GM20431 (cell line): ENCODE measurements around the gene MAG.

ENCODE experiments used
- in situ Hi-C: fragments of 300-500 bp; cut with MseI, MboI; formaldehyde crosslinking; loops from one replicate; pipeline ENCODE4 v1.15.0; 2020; ENCODE audit warnings: low sequenced_read_pairs; ENCODE audit not compliant: unreplicated experiment

MAG gene

DNA sequence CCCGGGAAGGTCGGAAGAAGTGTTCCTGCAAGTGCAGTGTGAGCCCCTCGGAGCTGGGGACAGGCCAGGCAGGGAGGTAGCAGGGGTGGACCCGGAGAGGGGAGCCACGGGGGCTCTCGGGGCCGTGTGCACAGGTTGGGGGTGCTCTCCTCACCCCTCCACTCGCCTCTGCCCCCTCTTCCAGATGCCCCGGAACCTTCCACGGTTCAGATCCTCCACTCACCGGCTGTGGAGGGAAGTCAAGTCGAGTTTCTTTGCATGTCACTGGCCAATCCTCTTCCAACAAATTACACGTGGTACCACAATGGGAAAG is 46.0 kb downstream of the MAG start:
- in situ Hi-C loops: no loop called here

DNA sequence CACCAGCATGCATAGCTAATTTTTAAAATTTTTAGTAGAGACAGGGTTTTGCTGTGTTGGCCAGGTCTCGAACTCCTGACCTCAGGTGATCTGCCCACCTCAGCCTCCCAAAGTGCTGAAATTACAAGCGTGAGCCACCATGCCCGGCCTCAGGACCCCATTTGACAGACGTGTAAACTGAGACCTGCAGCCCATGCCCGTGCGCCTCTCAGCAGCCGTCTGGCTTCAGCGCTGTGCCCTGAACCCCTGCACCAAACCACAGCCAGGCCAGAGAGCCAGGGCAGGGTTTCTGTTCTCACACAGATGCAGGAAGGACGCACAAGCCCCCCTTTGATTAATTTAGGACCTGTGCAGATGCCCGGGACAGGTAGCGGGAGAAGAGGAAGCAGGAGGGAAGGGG is 48.5 kb downstream of the MAG start:
- in situ Hi-C loops: no loop called here

DNA sequence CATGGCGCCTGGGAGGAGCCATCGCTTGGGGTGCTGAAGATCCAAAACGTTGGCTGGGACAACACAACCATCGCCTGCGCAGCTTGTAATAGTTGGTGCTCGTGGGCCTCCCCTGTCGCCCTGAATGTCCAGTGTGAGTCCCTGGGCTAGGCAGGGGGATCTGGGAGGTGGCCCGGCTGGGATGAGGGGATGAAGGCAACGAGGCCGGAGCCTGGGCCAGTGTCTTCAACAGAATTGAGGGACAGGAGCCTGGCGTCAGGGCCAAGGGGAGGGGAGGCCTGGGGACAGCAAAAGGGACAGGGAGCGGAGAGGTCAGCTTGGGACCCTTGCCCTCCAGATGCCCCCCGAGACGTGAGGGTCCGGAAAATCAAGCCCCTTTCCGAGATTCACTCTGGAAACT is 49.0 kb downstream of the MAG start:
- in situ Hi-C loops: no loop called here

DNA sequence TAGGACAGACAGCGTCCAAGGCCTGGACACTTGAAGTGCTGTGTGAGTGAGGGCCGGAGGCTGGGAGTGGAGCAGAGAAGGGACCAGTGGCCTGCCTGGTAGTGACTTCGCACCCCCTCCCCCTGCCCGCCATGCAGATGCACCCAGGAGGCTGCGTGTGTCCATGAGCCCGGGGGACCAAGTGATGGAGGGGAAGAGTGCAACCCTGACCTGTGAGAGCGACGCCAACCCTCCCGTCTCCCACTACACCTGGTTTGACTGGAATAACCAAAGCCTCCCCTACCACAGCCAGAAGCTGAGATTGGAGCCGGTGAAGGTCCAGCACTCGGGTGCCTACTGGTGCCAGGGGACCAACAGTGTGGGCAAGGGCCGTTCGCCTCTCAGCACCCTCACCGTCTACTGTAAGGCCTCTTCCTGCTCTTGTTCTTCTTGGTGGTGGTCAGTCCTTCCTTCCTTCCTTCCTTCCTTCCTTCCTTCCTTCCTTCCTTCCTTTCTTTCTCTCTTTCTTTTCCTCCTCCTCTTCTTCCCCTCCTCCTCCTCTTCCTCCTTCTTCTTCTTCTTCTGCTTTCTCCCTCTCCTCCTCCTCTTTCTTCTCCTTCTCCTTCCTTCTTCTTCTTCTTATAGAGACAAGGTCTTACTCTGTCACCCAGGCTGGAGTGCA is 49.7 kb downstream of the MAG start:
- in situ Hi-C loops: no loop called here

DNA sequence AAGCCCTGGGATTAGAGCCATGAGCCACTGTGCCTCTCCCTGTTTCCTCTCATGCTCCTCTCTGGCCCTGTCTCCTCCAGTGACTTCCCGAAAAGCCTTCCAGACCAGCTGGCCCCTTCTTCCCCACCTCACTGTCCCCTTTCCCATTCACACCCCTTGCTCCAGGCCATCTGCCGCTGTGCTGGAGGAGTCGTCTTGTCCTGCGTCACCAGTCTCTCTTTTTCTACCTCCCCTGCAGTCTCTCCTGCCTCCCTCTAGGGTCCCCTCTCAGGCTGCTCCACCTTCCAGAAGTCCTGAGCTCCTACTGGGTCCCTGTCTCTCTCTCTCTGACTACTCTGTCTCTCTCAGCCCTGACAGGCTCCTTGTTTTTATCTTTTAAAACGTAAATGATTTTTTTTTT is 50.5 kb downstream of the MAG start:
- in situ Hi-C loops: no loop called here

DNA sequence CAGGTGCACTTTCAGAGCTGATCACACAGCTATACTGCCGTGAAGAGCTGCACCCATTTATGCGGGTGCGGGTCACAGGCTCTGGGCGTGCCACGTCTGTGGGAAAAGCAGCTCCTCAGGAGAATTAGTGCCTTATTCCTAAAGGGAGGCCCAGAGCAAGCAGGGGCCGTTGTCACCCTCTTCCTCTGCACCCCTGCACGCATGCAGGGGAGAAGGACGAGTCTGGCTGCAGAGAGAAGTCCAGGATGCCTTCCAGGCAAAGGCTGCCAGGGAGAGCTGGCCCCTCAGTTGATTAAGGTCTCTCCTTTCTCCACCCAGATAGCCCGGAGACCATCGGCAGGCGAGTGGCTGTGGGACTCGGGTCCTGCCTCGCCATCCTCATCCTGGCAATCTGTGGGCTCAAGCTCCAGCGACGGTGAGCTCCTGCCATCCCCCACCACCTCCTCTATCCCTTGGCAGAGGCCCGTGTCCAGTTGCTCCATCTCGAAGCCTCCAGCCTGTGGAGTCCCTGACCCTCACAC is 52.6 kb downstream of the MAG start:
- in situ Hi-C loops: no loop called here

DNA sequence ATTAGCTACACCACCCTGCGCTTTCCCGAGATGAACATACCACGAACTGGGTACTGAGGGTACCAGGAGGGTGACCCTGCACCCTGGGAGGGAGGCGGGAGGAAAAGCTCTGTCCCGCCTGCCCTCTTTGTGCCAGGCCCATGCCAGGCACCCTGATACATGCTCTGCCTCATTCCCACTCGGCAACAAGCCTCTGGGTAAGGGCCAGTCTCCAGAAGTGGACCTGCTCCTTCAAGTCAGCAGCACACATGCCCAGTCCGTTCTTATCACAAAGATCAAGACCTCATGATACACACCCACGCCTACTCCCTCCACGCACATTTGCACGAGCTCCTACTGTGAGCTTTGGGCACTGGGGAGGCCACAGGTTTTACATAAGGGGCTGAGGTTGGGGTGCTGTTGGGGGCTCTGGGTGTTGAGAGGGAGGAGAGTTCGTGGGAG is 53.7 kb downstream of the MAG start:
- in situ Hi-C loops: no loop called here

DNA sequence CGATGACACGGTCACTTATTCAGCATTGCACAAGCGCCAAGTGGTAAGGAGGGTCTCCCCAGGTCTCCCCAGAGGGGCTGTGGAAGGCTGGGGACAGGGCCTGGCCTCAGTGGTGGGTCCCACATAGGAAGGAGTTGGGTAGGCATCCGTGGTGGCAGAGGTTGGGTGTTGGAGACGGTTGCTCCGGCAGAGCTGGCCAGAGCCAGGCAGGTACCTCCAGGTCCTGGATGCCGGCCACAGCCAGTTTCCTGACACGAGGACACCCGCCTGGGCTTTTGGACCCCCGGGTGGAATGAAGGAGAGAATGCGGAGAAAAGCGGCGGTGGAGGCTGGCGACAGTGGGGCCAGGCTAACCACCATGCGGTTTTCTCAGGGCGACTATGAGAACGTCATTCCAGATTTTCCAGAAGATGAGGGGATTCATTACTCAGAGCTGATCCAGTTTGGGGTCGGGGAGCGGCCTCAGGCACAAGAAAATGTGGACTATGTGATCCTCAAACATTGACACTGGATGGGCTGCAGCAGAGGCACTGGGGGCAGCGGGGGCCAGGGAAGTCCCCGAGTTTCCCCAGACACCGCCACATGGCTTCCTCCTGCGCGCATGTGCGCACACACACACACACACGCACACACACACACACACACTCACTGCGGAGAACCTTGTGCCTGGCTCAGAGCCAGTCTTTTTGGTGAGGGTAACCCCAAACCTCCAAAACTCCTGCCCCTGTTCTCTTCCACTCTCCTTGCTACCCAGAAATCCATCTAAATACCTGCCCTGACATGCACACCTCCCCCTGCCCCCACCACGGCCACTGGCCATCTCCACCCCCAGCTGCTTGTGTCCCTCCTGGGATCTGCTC is 54.5 kb downstream of the MAG start:
- in situ Hi-C loops: no loop called here

DNA sequence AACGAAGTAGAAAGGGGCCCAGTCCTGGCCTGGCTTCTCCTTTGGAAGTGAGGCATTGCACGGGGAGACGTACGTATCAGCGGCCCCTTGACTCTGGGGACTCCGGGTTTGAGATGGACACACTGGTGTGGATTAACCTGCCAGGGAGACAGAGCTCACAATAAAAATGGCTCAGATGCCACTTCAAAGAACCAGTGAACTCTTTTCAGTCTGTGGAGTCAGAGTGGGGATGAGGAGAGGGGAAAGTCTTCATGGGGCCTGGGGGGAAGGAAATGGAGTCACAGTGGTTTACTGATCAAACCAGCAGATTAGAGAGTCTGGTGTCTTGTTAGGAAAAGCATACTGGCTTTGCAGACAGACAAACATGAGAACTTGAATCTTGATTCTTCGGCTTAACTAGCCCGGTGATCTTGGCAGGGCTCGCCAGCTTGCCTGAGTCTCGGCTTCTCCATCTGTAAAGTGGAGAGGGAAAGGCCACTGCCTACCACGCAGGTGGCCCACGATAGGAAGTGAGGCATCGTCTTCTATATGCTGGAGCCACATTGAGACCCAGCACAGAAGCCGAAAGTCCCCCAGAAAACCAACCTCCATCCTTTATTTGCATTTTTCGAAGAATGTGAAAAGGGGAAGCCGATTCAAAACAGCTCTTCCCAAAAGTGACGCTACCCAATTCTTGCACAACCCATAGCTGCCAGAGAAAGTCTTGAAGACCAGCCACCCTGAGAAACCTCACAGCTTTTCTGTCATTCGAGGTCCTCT is 55.4 kb downstream of the MAG start, which contains the start of gene FFAR1:
TSS of gene FFAR1 (plus strand) at position 732 of the 759 bp plus-strand sequence. CDS start 3,650 bp downstream, outside the sequence.
- in situ Hi-C loops: no loop called here

DNA sequence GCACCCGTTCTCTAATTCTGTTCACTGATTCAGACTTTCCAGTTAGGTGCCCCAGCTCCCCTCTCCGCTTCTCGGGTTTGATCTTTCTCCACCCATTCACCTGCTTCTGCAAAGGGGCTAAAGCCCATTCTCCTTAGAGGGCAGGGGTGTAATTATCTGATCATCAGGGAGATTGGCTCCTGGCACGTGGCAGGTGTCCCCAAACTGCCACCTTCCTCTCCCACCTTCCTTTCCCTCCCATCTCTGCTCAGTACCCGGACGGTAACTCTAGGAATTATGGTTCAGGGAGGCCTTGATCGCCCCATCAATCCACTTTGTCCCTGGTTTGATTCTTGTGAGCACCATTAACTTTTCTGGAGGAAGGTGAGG is 56.0 kb downstream of the MAG start:
- in situ Hi-C loops: no loop called here

DNA sequence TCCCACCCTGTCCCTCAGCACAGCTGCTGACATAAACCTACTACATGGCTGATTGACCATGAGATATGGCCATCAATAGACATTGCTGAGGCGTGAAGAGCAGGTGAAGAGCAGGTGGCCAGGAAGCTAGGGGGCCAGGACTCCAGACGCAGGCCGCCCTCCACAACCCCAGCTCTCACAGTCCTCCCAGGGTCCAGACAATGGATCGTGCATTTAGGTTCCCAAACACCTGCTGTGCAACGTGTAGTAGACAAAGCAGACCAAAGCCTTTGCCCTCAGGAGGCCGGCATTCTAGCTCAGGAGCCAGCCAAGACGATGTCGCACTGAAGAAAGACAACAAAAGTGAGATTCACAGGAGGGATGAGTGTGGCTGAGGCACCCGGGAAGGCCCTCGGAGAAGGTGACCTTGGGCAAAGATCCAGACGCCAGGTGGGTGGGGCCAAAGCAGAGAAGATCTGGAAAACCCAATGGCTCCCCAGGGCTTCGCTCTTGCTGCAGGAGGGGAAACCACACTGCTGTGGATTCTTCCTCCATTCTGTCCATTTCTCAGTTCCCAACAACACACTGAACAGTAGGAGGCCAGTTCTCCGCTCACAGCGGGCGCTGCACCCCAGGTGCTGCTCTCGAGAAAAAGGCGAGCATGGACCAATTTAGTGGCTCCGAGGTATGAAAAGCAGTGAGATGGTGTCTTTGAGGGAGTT is 57.1 kb downstream of the MAG start:
- in situ Hi-C loops: no loop called here

DNA sequence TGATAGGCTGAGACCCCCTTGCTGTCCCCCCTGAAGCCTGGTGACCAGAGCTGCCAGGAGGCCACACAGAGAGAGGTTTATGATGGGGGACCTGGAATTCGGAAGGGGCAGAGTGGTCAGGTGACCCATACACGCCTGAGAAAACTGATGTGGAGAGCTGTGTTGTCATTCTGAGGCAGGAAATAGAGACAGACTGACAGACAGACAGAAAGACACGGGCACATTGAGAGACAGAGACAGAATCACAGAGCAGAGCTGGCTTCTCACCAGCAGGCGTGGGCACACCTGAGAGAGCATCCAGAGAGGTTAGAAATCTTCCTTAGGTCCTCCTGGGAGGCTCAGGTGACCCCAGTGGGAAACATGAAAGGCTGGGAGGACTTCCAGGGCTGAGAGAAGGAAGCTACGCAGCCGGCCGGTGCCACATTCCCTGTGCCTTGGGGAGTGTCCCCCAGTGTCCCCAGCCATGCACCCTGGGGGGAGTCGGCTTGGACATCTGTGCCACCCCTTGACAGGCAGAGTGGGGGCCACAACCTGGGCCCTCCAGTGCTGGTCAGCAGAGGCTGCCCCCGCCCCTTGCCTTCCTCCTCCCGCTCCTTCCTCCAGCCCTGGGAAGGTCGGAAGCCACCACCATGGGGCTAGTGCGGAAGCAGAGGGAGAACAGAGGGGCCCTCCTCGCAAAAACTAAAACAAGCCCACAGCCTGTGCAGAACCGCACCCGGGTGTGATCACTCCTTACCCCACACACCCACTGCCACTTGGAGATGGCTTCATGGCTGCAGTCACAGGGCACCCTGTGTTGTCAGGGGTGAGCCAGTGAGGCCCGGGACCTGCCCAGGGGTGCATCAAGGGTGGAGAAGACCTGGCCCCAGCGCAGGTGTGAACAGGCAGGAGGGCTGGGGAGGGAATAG is 57.9 kb downstream of the MAG start:
- in situ Hi-C loops: loop anchor here (10.0 kb wide), 1 partner anchor 115 kb away; no protein-coding TSS in a partner anchor

DNA sequence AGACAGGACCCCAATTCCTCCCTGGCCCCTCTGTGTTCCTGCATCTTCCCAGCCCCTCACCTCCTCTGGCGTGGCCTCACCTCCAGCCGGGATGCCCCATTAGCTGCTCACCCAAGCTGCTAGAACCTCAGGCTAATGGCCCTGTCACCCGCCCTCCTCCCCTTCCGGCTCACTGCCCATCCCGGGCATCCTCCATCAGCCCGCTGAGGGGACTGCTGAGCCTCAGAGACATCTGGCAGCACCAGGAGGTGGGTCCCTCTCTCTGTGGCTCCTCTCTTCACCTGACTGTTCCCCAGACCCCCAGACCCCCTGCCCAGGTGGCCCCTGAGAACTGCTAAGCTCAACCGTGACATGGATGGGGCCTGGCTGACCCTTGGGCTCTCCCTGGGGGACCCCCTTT is 58.6 kb downstream of the MAG start:
- in situ Hi-C loops: loop anchor here (10.0 kb wide), 1 partner anchor 114 kb away; no protein-coding TSS in a partner anchor

DNA sequence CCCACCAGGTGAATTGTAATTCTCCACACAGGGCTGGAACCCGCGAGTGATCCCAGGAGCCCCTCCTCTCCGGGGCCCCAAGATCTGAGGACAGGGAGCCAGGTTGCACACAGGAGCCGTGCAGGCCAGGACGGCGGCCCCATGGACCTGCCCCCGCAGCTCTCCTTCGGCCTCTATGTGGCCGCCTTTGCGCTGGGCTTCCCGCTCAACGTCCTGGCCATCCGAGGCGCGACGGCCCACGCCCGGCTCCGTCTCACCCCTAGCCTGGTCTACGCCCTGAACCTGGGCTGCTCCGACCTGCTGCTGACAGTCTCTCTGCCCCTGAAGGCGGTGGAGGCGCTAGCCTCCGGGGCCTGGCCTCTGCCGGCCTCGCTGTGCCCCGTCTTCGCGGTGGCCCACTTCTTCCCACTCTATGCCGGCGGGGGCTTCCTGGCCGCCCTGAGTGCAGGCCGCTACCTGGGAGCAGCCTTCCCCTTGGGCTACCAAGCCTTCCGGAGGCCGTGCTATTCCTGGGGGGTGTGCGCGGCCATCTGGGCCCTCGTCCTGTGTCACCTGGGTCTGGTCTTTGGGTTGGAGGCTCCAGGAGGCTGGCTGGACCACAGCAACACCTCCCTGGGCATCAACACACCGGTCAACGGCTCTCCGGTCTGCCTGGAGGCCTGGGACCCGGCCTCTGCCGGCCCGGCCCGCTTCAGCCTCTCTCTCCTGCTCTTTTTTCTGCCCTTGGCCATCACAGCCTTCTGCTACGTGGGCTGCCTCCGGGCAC is 59.6 kb downstream of the MAG start:
- in situ Hi-C loops: loop anchor here (10.0 kb wide), 1 partner anchor 113 kb away; no protein-coding TSS in a partner anchor

DNA sequence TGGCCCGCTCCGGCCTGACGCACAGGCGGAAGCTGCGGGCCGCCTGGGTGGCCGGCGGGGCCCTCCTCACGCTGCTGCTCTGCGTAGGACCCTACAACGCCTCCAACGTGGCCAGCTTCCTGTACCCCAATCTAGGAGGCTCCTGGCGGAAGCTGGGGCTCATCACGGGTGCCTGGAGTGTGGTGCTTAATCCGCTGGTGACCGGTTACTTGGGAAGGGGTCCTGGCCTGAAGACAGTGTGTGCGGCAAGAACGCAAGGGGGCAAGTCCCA is 60.2 kb downstream of the MAG start:
- in situ Hi-C loops: loop anchor here (10.0 kb wide), 1 partner anchor 113 kb away; no protein-coding TSS in a partner anchor

DNA sequence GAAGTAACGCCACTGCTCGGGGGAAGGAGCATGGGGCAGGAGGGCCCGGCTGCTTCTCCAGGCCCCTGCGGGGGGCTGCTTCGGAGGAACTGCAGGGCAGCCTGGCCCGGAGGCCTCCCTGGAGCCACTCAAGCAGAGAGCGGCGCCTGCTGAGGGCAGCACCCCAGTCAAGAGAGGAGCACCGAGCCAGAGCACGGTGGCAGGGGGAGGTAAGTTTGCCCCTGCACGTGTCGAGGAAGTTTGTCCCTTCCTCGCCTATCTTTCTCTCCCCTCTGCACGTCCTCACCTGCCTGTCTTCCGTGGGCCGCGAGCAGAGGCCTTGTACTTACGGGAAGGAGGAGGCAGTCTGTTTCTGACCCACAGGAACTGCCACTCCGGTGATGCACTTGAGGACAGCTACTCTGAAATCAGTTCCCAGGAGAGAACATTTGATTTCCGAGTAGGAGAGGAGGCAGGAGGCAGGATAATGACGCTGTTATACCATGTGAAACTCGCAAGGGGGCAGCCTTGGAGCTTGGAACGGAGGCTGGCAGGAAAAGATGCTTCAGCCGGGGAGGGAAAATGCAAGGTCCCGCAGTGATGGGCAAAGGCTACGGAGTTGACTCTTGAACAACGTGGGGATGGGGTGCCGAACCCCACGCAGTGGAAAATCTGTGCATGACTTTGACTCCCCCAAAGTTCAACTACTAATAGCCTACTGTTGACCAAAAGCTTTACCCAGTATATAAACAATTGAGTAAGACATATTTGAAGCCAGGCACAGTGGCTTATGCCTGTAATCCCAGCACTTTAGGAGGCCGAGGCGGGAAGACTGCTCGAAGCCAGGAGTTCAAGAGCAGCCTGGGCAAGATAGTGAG is 60.7 kb downstream of the MAG start:
- in situ Hi-C loops: loop anchor here (10.0 kb wide), 1 partner anchor 112 kb away; no protein-coding TSS in a partner anchor

DNA sequence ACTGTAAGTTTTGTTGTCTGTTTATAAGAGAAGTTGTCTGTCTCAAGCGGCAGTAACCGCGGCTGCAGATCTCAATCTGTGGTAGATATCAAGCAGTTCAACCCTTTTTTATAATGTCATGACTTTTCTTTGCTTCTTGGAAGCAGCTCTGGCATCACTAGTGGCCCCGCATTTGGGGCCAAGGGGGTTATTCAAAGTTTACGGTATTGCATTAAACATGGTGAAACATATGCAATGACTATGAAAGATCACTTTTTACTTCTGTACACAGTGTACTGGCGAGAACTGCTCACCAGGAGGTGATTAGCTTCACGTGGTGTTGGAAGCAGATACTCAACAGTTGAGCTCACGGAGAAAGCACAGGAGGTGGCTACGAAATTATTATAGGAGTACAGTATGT is 61.7 kb downstream of the MAG start:
- in situ Hi-C loops: loop anchor here (10.0 kb wide), 1 partner anchor 111 kb away; no protein-coding TSS in a partner anchor
